ENCODE measurements around the gene C9orf152.

Gene C9orf152

DNA sequence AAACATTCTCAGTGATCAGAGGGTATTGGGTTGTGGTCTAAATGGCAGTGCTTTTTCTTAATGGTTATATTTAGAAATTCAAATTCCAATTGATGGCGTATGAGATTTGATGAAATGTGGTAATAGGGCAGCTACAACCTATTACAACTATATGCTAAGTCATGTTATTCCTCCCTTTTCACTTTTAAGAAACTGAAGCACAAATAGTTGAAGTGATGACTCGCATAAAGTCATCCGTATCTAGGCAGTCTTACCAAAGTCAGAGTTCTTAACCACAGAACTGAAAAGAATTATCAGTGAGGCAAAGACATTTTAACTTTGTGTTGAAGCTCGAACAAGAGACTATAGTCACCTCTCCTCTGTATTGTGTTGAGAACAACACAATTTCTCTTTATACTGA is 28.2 kb downstream of the C9orf152 start:
- DNase-seq, result no peak

DNA sequence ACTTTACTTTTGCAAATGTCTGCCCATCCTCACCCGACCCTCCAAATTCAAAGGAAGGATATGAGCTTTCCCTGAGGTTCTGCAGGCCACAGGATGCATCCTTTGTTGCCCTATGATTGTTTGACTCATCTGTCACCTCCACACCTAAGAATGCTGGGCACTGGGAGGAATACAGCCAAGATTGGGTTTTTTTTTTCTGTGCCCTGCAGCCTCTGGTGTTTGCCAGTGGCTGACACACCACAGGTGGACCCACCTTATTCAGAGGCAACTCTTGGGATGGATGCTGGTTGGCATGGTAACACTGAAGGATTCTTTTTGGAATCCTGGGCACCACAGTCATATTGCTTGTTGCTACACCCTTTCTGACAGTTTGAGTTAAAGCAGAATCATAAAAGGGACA is 29.7 kb downstream of the C9orf152 start:
- no peak for DNase-seq

DNA sequence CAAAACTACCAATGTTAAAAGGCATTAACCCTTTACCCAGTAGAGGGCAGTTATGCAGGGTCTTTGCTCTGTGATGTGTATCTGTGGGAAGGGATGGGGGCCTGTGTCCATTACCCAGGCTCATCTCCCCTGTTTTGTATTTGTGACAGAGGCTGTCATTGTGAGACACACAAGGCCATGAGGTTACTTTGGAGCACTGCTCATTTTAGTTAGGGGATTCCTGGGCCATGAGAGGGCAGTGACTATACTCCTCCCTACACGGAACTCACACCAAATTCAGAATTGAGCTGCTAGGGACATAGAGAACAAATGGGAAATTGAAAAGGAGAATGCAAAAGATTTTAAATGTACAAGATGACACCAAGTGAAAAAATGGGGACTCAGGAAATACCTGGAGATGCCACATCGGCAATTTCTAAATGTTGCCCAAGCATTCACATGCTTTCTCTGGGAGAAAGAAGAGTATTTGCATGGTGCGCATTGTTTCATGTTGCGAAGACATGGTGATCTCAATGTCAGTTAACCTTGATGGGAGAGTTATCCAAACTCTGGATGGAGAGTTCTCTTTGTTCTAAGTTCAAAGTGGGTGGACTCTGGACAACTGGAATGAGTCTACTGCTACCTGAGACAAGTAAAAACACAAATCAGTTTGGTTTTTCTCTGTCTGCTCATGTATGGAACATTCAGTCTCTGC is 32.5 kb downstream of the C9orf152 start:
- no peak for DNase-seq

DNA sequence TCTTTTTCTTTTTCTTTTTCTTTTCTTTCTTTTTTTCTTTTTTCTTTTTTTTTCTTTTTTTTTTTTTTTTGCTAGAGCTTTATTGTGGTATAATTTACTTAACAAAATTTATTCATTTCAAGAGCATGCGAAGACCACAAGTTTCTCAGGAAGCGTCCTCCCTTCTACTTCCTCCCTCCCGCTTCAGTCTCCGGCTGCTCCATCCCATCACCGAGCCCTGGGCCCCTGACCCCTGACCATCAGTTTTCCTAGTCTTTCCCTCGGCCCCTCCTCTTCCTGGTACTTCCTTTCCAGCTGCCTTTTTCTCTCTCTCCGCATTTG is 34.7 kb downstream of the C9orf152 start:
- no peak for DNase-seq

GRCh38 chr9:110170357-110171257 is 37.4 kb downstream of the C9orf152 start:
- DNase-seq, result no peak

- no peak for DNase-seq
Observed at GRCh38 chr9:110168486-110168885, 39.5 kb downstream of the C9orf152 start.

DNA sequence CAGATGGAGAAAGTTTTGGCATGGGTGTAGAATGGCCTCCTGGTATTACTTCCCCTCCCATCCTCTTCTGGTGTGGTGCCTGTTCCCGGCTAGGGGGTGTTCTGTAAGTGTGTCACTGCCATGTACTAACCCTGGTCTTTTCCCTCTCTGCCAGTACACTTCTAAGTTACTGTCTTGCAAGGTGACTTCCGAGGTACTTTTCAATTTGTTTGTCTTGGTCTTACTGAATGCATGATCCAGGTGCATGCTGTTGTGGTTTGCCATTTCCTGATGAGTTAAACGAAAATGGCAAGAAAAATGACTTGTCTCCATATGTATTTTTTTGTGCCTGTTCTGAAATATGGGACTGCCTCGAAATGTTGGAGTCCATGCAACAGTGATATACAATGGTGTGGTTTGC is 46.0 kb downstream of the C9orf152 start:
- DNase-seq, result no peak

DNA sequence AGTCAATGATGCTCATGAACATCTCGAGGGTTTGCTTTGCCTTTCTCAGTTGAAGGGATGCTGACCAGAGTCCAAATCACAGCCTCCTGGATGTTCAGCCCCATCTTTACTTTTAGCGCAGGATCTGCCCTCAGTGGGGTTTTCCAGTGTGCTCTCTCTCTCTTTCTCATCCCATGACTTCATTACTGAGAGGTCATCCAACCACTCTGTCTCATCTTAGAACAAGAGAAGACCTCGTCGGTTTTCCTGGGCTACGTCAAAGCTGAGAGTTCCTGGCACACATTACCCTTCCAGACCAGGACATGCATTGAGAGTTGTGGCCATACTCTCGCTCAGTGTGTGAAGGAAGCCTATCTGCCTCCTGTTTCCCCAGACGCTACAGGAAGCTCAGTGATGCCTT is 47.3 kb downstream of the C9orf152 start:
- DNase-seq, result no peak

GRCh38 chr9:110160123-110160522 is 47.8 kb downstream of the C9orf152 start:
- DNase-seq, result no peak

DNA sequence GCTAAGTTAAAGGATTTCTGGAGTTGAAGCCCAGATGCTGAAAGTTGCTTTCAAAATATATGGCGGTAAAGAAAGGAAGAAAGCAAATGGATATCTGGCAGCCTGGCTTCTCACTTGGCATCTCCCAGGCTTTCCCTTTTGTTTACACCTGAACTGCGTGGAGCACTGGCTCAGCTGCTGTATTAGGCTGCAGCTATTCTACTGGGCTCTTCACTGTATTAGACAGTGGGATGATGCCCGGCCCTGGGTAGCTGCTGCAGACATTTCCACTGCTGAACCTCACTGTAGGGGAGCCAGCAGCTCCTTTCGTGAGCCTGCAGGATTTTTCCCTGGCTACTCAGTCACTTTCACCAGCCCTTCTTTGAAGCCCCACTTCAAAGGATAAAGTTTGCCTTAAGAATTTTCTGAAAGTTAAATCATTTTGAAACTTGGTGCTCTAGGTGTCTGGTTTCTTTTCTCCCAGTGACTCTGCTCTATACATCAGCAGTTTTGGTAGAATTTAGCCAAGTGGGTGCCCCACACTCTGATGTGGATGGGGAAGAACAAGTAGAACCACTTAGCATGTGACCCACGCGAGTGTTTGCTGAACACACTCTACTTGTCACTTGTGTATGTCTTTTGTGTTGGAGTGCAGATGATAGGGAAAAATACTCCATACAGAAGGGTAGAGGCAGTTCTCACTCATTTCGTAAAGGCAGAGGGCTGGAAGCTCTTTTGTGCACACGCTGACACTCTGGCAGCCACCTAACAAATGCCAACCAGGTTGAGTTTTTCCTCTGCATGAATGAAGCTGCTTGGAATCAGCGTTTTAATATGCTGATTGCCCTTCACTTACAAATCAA is 49.9 kb downstream of the C9orf152 start:
- no peak for DNase-seq

DNA sequence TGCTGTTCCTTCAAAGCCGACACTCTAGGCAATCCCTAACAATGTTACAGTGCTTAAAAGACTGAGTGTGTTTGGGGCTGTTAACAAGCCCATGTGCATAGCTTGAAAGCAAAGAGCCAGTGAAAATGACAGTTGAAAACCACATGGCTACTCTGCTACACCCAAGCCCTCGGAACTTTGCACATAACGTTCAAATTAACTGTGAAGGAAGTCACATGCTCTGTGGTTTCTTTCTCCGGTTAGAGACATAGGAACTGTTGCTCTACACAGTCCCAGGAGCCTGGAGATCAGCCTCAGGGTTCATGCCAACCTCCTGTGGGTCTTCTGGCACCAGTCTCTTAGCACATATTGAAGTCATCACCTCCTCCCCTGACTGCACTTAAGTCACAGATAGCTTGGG is 51.1 kb downstream of the C9orf152 start:
- no peak for DNase-seq

GRCh38 chr9:110156416-110156815 is 51.5 kb downstream of the C9orf152 start:
- no peak for DNase-seq

- DNase-seq, result no peak
Observed at GRCh38 chr9:110155751-110156150, 52.2 kb downstream of the C9orf152 start.

DNA sequence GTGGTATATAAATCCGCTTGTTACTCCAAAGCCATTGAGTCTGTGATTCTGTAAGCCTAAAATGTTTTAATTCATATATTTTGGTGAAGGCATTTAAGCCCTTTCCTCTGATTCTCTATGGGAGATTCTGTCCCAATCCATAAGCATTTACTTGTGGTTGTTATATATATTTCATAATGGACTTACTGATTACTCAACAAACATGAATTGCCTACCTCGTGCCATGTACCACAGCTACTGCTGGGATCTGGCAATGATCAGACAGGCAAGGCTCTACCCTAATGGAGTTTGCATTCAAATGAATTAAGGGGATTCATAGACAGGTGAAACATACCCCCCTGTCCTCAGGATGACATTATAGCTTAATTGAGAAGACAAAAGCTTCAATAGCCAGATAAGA is 54.5 kb downstream of the C9orf152 start:
- no peak for DNase-seq

DNA sequence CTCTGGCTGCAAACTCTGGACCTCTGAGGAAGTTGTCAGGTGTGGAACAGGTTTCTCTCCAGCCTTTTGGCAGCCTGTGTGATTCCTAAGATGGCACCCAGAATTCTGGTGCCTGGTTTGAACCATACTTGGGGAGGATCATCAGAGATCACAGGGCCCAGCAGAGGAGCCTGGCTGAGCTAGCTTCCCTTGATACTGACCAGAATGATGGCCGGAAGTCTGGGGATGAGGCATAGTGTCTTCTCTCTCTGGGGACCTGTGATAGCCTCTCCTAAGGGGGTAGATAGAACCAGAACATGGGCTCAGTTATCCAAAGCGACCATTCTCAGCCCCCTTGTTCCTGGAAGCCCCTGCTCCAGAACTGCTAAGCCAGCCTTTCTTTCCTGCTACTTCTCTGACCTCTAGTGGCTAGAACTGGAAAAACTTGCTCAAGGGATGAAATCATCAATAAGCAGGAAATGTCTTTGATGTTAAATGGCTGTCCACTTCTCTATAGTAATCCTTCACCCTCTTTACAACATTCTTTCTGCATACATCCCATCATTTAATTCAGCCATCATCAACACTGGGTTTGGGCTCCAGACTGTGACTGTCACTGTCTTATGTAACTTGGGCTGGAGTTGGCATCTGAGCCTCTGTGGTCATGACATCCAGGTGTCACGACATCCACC is 55.1 kb downstream of the C9orf152 start:
- no peak for DNase-seq
